Activated naive CD4-positive, alpha-beta T cell treated with anti-CD3 and anti-CD28 coated beads, Interleukin-2, amount 50 U/mL, for 24 hours (primary cell): ENCODE measurements around the gene TMEM40.
"Not testable (repeated sequence)": the region's sequence is repeated elsewhere in the genome, so short reads cannot be mapped to it uniquely, and the experiment has no call there.

Experiments
- H3K27ac Mint-ChIP-seq: one replicate; pipeline ENCODE4 v1.8.0; 2021; ENCODE audit warnings: mild to moderate bottlenecking, mixed read lengths
- H3K27me3 Mint-ChIP-seq: one replicate; pipeline ENCODE4 v1.8.0; 2021; ENCODE audit warnings: mixed read lengths
- H3K36me3 Mint-ChIP-seq: one replicate; pipeline ENCODE4 v1.8.0; 2021; ENCODE audit warnings: mixed read lengths
- H3K4me1 Mint-ChIP-seq: one replicate; pipeline ENCODE4 v1.8.0; 2021; ENCODE audit warnings: mixed read lengths
- H3K4me3 Mint-ChIP-seq: one replicate; pipeline ENCODE4 v1.8.0; 2021; ENCODE audit warnings: mild to moderate bottlenecking, mixed read lengths
- H3K9me3 Mint-ChIP-seq: one replicate; pipeline ENCODE4 v1.8.0; 2021; ENCODE audit warnings: mixed read lengths

TMEM40 gene

GRCh38 chr3:12719541-12719940 is 39.5 kb downstream of the TMEM40 start:
- Mint-ChIP-seq H3K4me3 (peak overlapping the region; percentile 73), H3K27ac (no peak overlapping the region), H3K9me3 (no peaks in the 10 kb centered on the region), H3K27me3 (no peaks in the 10 kb centered on the region), H3K36me3 (no peaks in the 10 kb centered on the region), H3K4me1 (peaks cover 16% of the 10 kb centered on the region)

- Mint-ChIP-seq H3K36me3 (no peaks in the 10 kb centered on the region), H3K9me3 (no peaks in the 10 kb centered on the region), H3K27ac (no peak overlapping the region), H3K27me3 (no peaks in the 10 kb centered on the region), H3K4me3 (no peak overlapping the region), H3K4me1 (peaks cover 16% of the 10 kb centered on the region)
Observed at GRCh38 chr3:12716605-12717151, 42.4 kb downstream of the TMEM40 start.

GRCh38 chr3:12714278-12714677 is 44.8 kb downstream of the TMEM40 start:
- no peaks in the 10 kb centered on the region for H3K27me3 Mint-ChIP-seq
- H3K4me1 Mint-ChIP-seq: no peaks in the 10 kb centered on the region
- no peak overlapping the region for H3K4me3 Mint-ChIP-seq
- no peaks in the 10 kb centered on the region for H3K9me3 Mint-ChIP-seq
- no peaks in the 10 kb centered on the region for H3K36me3 Mint-ChIP-seq
- no peak overlapping the region for H3K27ac Mint-ChIP-seq

- Mint-ChIP-seq H3K36me3 (no peaks in the 10 kb centered on the region), H3K4me1 (no peaks in the 10 kb centered on the region), H3K27ac (no peak overlapping the region), H3K9me3 (no peaks in the 10 kb centered on the region), H3K27me3 (no peaks in the 10 kb centered on the region), H3K4me3 (no peak overlapping the region)
Observed at GRCh38 chr3:12710062-12710461, 49.0 kb downstream of the TMEM40 start.

GRCh38 chr3:12709334-12709733 is 49.7 kb downstream of the TMEM40 start:
- Mint-ChIP-seq H3K4me1 (no peaks in the 10 kb centered on the region), H3K27me3 (no peaks in the 10 kb centered on the region), H3K4me3 (no peak overlapping the region), H3K27ac (no peak overlapping the region), H3K36me3 (no peaks in the 10 kb centered on the region), H3K9me3 (no peaks in the 10 kb centered on the region)

GRCh38 chr3:12708584-12709192 is 50.4 kb downstream of the TMEM40 start:
- H3K27me3 Mint-ChIP-seq: no peaks in the 10 kb centered on the region
- no peaks in the 10 kb centered on the region for H3K4me1 Mint-ChIP-seq
- no peaks in the 10 kb centered on the region for H3K36me3 Mint-ChIP-seq
- H3K27ac Mint-ChIP-seq: no peak overlapping the region
- H3K4me3 Mint-ChIP-seq: no peak overlapping the region
- no peaks in the 10 kb centered on the region for H3K9me3 Mint-ChIP-seq

GRCh38 chr3:12707449-12707848 is 51.6 kb downstream of the TMEM40 start:
- no peaks in the 10 kb centered on the region for H3K4me1 Mint-ChIP-seq
- no peaks in the 10 kb centered on the region for H3K9me3 Mint-ChIP-seq
- H3K4me3 Mint-ChIP-seq: no peak overlapping the region
- no peak overlapping the region for H3K27ac Mint-ChIP-seq
- H3K27me3 Mint-ChIP-seq: no peaks in the 10 kb centered on the region
- H3K36me3 Mint-ChIP-seq: no peaks in the 10 kb centered on the region

GRCh38 chr3:12706504-12707253 is 52.4 kb downstream of the TMEM40 start:
- no peaks in the 10 kb centered on the region for H3K9me3 Mint-ChIP-seq
- H3K4me3 Mint-ChIP-seq: no peak overlapping the region
- H3K36me3 Mint-ChIP-seq: no peaks in the 10 kb centered on the region
- no peaks in the 10 kb centered on the region for H3K4me1 Mint-ChIP-seq
- H3K27me3 Mint-ChIP-seq: no peaks in the 10 kb centered on the region
- no peak overlapping the region for H3K27ac Mint-ChIP-seq

- no peaks in the 10 kb centered on the region for H3K27me3 Mint-ChIP-seq
- H3K4me1 Mint-ChIP-seq: no peaks in the 10 kb centered on the region
- H3K36me3 Mint-ChIP-seq: no peaks in the 10 kb centered on the region
- no peak overlapping the region for H3K27ac Mint-ChIP-seq
- no peaks in the 10 kb centered on the region for H3K9me3 Mint-ChIP-seq
- H3K4me3 Mint-ChIP-seq: no peak overlapping the region
Observed at GRCh38 chr3:12705981-12706380, 53.1 kb downstream of the TMEM40 start.

- no peaks in the 10 kb centered on the region for H3K4me1 Mint-ChIP-seq
- H3K36me3 Mint-ChIP-seq: no peaks in the 10 kb centered on the region
- H3K27ac Mint-ChIP-seq: no peak overlapping the region
- no peak overlapping the region for H3K4me3 Mint-ChIP-seq
- H3K9me3 Mint-ChIP-seq: no peaks in the 10 kb centered on the region
- no peaks in the 10 kb centered on the region for H3K27me3 Mint-ChIP-seq
Observed at GRCh38 chr3:12705374-12705926, 53.6 kb downstream of the TMEM40 start.

GRCh38 chr3:12702501-12702900 is 56.6 kb downstream of the TMEM40 start:
- Mint-ChIP-seq H3K9me3 (no peaks in the 10 kb centered on the region), H3K27ac (no peak overlapping the region), H3K4me1 (no peaks in the 10 kb centered on the region), H3K4me3 (no peak overlapping the region), H3K27me3 (no peaks in the 10 kb centered on the region), H3K36me3 (no peaks in the 10 kb centered on the region)

- not testable (repeated sequence) for H3K4me1 Mint-ChIP-seq, H3K27me3 Mint-ChIP-seq, H3K9me3 Mint-ChIP-seq, H3K27ac Mint-ChIP-seq, H3K4me3 Mint-ChIP-seq, H3K36me3 Mint-ChIP-seq
Observed at GRCh38 chr3:12701601-12702000, 57.5 kb downstream of the TMEM40 start.

- H3K27me3 Mint-ChIP-seq: no peaks in the 10 kb centered on the region
- no peaks in the 10 kb centered on the region for H3K4me1 Mint-ChIP-seq
- H3K9me3 Mint-ChIP-seq: no peaks in the 10 kb centered on the region
- no peak overlapping the region for H3K27ac Mint-ChIP-seq
- H3K36me3 Mint-ChIP-seq: no peaks in the 10 kb centered on the region
- no peak overlapping the region for H3K4me3 Mint-ChIP-seq
Observed at GRCh38 chr3:12700800-12701199, 58.3 kb downstream of the TMEM40 start.

GRCh38 chr3:12695916-12696315 is 63.1 kb downstream of the TMEM40 start:
- Mint-ChIP-seq H3K27ac (no peak overlapping the region), H3K9me3 (no peaks in the 10 kb centered on the region), H3K4me1 (no peaks in the 10 kb centered on the region), H3K4me3 (no peak overlapping the region), H3K36me3 (no peaks in the 10 kb centered on the region), H3K27me3 (no peaks in the 10 kb centered on the region)

GRCh38 chr3:12695112-12695511 is 63.9 kb downstream of the TMEM40 start:
- no peaks in the 10 kb centered on the region for H3K9me3 Mint-ChIP-seq
- H3K4me1 Mint-ChIP-seq: no peaks in the 10 kb centered on the region
- no peak overlapping the region for H3K4me3 Mint-ChIP-seq
- no peak overlapping the region for H3K27ac Mint-ChIP-seq
- no peaks in the 10 kb centered on the region for H3K36me3 Mint-ChIP-seq
- no peaks in the 10 kb centered on the region for H3K27me3 Mint-ChIP-seq

GRCh38 chr3:12692444-12692843 is 66.6 kb downstream of the TMEM40 start:
- Mint-ChIP-seq H3K36me3 (no peaks in the 10 kb centered on the region), H3K9me3 (no peaks in the 10 kb centered on the region), H3K27me3 (no peaks in the 10 kb centered on the region), H3K4me3 (no peak overlapping the region), H3K27ac (no peak overlapping the region), H3K4me1 (no peaks in the 10 kb centered on the region)
